Spleen (tissue), 7 donors: ENCODE results near the gene FRMPD1.

ENCODE experiments used
- POLR2A ChIP-seq, 3 donors: fragments of 450-650 bp; IDR thresholded peaks; one replicate each; pipeline ENCODE4 v1.5.1; 2017; ENCODE audit warnings: antibody characterized with exemption in 3 of 3, mild to moderate bottlenecking in 1 of 3
- POLR2AphosphoS5 ChIP-seq, 3 donors: sonication (generic); formaldehyde crosslinking; IDR thresholded peaks; one replicate each; pipeline ENCODE4 v1.5.1; 2017; ENCODE audit warnings: antibody characterized with exemption in 3 of 3
- TF ChIP-seq, protein P1 (sequence below), 11 experiments: fragments of 200-600 bp in 7 of 11; fragments of 450-650 bp in 4 of 11; sonication (generic) in 4 of 11; IDR thresholded peaks in 8 of 11; conservative IDR thresholded peaks in 3 of 11; 1 replicate in 7 of 11; 2 replicates in 4 of 11; pipeline versions ENCODE4 v1.4.0 to v1.8.0; 2016 to 2021; ENCODE audit warnings: antibody characterized with exemption in 11 of 11, inconsistent platforms in 4 of 11, mild to moderate bottlenecking in 1 of 11
- donor health status: DM: no; HTN: no; CAD: no; lungs with moderate emphysema.
- donor health status: DM: no; HTN: no; CAD: no.
- donor health status: DM: no; HTN: no; CAD: no.

GRCh38 chr9:37778534-37778933 is 127.8 kb downstream of the FRMPD1 start:
- TF ChIP-seq POLR2AphosphoS5 (IDR thresholded peaks at IDR 0.05), result no peak
- TF ChIP-seq, protein P1, sequence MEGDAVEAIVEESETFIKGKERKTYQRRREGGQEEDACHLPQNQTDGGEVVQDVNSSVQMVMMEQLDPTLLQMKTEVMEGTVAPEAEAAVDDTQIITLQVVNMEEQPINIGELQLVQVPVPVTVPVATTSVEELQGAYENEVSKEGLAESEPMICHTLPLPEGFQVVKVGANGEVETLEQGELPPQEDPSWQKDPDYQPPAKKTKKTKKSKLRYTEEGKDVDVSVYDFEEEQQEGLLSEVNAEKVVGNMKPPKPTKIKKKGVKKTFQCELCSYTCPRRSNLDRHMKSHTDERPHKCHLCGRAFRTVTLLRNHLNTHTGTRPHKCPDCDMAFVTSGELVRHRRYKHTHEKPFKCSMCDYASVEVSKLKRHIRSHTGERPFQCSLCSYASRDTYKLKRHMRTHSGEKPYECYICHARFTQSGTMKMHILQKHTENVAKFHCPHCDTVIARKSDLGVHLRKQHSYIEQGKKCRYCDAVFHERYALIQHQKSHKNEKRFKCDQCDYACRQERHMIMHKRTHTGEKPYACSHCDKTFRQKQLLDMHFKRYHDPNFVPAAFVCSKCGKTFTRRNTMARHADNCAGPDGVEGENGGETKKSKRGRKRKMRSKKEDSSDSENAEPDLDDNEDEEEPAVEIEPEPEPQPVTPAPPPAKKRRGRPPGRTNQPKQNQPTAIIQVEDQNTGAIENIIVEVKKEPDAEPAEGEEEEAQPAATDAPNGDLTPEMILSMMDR (IDR thresholded peaks at IDR 0.05 in 8 of 11, conservative IDR thresholded peaks at IDR 0.05 in 3 of 11), result no peak
- TF ChIP-seq POLR2A (IDR thresholded peaks at IDR 0.05), result no peak
